Fibroblast of mammary gland (primary cell): ENCODE data around the gene CCR3.

ENCODE experiments used
- DNase-seq: peaks from one replicate; pipeline ENCODE4 v3.0.0-alpha.2; 2010; ENCODE audit warnings: low read depth
- H3K4me3 ChIP-seq: 2 replicates; pipeline ENCODE4 v1.5.1; 2011; ENCODE audit warnings: low read depth, mild to moderate bottlenecking, low read length, moderate library complexity; ENCODE audit not compliant: control insufficient read depth
- TF ChIP-seq, protein P1 (sequence below): conservative IDR thresholded peaks from 2 replicates; pipeline ENCODE4 v1.5.1; 2011; ENCODE audit warnings: low read depth, low read length, inconsistent platforms; ENCODE audit not compliant: control insufficient read depth, insufficient read depth

The CCR3 gene

GRCh38 chr3:46221391-46221790 lies 20.9 kb upstream of the CCR3 start:
- TF ChIP-seq, protein P1, sequence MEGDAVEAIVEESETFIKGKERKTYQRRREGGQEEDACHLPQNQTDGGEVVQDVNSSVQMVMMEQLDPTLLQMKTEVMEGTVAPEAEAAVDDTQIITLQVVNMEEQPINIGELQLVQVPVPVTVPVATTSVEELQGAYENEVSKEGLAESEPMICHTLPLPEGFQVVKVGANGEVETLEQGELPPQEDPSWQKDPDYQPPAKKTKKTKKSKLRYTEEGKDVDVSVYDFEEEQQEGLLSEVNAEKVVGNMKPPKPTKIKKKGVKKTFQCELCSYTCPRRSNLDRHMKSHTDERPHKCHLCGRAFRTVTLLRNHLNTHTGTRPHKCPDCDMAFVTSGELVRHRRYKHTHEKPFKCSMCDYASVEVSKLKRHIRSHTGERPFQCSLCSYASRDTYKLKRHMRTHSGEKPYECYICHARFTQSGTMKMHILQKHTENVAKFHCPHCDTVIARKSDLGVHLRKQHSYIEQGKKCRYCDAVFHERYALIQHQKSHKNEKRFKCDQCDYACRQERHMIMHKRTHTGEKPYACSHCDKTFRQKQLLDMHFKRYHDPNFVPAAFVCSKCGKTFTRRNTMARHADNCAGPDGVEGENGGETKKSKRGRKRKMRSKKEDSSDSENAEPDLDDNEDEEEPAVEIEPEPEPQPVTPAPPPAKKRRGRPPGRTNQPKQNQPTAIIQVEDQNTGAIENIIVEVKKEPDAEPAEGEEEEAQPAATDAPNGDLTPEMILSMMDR, result no peak
- no peak overlapping the region for H3K4me3 ChIP-seq
- DNase-seq, result no peak

DNA sequence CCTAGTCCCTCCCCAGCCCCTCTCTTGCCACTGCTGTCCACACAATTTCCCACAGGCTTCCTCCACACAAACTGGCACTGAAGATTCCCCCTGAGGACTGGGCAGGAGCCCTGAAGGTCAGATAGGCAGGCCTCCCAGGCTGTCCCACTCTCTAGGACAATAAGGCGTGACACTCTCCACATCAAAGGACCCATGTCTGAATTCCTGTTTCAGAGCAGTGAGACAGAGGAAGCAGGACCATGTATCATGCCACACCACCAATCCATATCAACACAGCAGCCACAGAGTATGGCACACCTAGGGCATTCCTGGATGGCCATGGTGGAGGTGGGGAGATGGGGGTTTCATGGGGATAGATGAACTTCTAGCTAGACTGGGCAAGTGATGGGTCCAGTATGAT lies 20.3 kb upstream of the CCR3 start:
- DNase-seq, result no peak
- TF ChIP-seq, protein P1, result no peak
- H3K4me3 ChIP-seq, result no peak overlapping the region

DNA sequence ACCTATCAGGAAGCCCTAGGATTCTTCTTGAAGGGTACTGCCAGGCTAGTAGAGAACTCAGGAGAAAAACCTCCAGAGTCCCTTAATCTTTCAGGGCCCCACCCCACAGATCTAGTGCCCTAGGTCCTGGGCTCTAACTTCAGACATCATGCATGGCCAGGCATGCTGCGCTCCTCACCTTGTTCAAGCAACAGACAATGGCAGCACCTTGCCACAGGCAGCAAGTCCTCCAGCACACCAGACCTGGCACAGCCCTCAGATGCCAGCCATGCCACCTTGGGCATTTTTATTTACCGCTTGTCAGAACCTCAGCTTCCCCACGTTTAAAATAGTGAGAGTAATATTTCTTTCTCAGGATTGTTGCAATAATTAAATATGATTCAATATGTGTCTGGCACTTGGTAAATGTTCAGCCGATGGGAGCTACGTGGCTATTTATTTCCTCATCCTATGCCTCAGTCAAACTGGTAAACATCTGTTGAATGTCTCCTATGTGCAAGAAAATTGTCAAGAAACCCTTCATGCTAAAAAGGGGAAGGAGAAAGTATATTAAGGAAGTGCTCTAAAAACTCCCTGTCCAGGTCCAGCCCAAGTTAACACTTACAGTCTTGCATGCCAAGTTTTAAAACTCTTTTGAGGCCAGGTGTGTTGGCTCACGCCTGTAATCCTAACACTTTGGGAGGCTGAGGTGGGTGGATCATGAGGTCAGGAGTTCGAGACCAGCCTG lies 19.7 kb upstream of the CCR3 start:
- TF ChIP-seq, protein P1, result no peak
- H3K4me3 ChIP-seq, result no peak overlapping the region
- no peak for DNase-seq

GRCh38 chr3:46228260-46229242 lies 13.7 kb upstream of the CCR3 start:
- H3K4me3 ChIP-seq, result no peak overlapping the region
- TF ChIP-seq, protein P1, result no peak
- DNase-seq, result peak; percentile 91

- no peak for DNase-seq
These were observed 10.9 kb upstream of the CCR3 start for GRCh38 chr3:46231323-46231722.

GRCh38 chr3:46233194-46233593 lies 9.1 kb upstream of the CCR3 start:
- no peak overlapping the region for H3K4me3 ChIP-seq
- TF ChIP-seq, protein P1, result no peak
- DNase-seq, result no peak

More at GRCh38 chr3:46231323-46231722, 10.9 kb upstream of the CCR3 start:
- H3K4me3 ChIP-seq, result no peak overlapping the region
- TF ChIP-seq, protein P1, result no peak
